ENCODE results near the gene TDRD12. TPM values are rescaled to one million over a fixed set of nuclear protein-coding genes. Genes with fewer than 3 reads are reported as not detected.

TDRD12 gene
- total RNA-seq, 4 donors from 2014 or later, result 0.48 TPM; not detected in 3

GRCh38 chr19:32872391-32872790 is 152.8 kb downstream of the TDRD12 start:
- Histone ChIP-seq H3K4me3 (no peak overlapping the region), H3K27ac (no peak overlapping the region), H3K9me3 (no peaks in the 10 kb centered on the region), H3K4me1 (peaks cover 0 to 29% (median 10%) of the 10 kb centered on the region in 4 donors), H3K36me3 (no peaks in the 10 kb centered on the region), H3K27me3 (peaks cover 8% of the 10 kb centered on the region)
- intact Hi-C loops (cut with DNase I; ENCODE audit: low total_unique reads) (no loop called here), in situ Hi-C loops (cut with MboI; ENCODE audit: low pct_ligation_motif_present in 1 of 4, low pct_unique_long_range_greater_than_20kb in 1 of 4, low sequenced_read_pairs in 3 of 4) (no loop called here)
- no peak for DNase-seq
- 60 to 66% methylated on average over 2 to 3 of the region's 3 CpGs for WGBS, 2 donors (ENCODE audit: low coverage in 1 of 2)
- TF ChIP-seq EP300 (IDR thresholded peaks at IDR 0.05; ENCODE audit: low read depth), result no peak

GRCh38 chr19:32873247-32873959 is 153.8 kb downstream of the TDRD12 start:
- WGBS, 2 donors (ENCODE audit: low coverage in 1 of 2), result 56 to 59% methylated on average over 16 to 18 of the region's 18 CpGs
- Histone ChIP-seq H3K9me3 (no peaks in the 10 kb centered on the region), H3K27ac (no peak overlapping the region), H3K4me3 (no peak overlapping the region), H3K4me1 (peaks cover 0 to 31% (median 10%) of the 10 kb centered on the region in 4 donors), H3K36me3 (no peaks in the 10 kb centered on the region), H3K27me3 (peaks cover 8% of the 10 kb centered on the region)
- no peak for TF ChIP-seq POLR2A (IDR thresholded peaks at IDR 0.05)
- in situ Hi-C loops (cut with MboI; ENCODE audit: low pct_ligation_motif_present in 1 of 4, low pct_unique_long_range_greater_than_20kb in 1 of 4, low sequenced_read_pairs in 3 of 4) (no loop called here), intact Hi-C loops (cut with DNase I; ENCODE audit: low total_unique reads) (no loop called here)
- DNase-seq, result no peak

GRCh38 chr19:32874605-32875004 is 155.0 kb downstream of the TDRD12 start:
- H3K4me1 ChIP-seq, result peaks cover 0 to 31% (median 10%) of the 10 kb centered on the region in 4 donors
- no peak overlapping the region for H3K4me3 ChIP-seq
- in situ Hi-C loops (cut with MboI; ENCODE audit: low pct_ligation_motif_present in 1 of 4, low pct_unique_long_range_greater_than_20kb in 1 of 4, low sequenced_read_pairs in 3 of 4) (no loop called here), intact Hi-C loops (cut with DNase I; ENCODE audit: low total_unique reads) (no loop called here)
- H3K27ac ChIP-seq, result no peak overlapping the region
- H3K9me3 ChIP-seq, result no peaks in the 10 kb centered on the region
- DNase-seq, result no peak
- TF ChIP-seq CTCF (IDR thresholded peaks at IDR 0.05) (no peak), POLR2A (IDR thresholded peaks at IDR 0.05) (no peak), EP300 (IDR thresholded peaks at IDR 0.05; ENCODE audit: low read depth) (no peak), POLR2AphosphoS5 (IDR thresholded peaks at IDR 0.05) (no peak)
- H3K36me3 ChIP-seq, result no peaks in the 10 kb centered on the region
- H3K27me3 ChIP-seq, result peaks cover 8% of the 10 kb centered on the region
- WGBS, 2 donors (ENCODE audit: low coverage in 1 of 2), result 79% methylated on average over 9 of the region's 9 CpGs; no CpG with 5 or more reads in 1 of the 2 donors

- H3K36me3 ChIP-seq, result no peaks in the 10 kb centered on the region
- TF ChIP-seq EP300 (IDR thresholded peaks at IDR 0.05; ENCODE audit: low read depth), result no peak
- no peak overlapping the region for H3K27ac ChIP-seq
- intact Hi-C loops (cut with DNase I; ENCODE audit: low total_unique reads), result no loop called here
- no peak for DNase-seq
- H3K27me3 ChIP-seq, result peaks cover 8% of the 10 kb centered on the region
- H3K4me3 ChIP-seq, result no peak overlapping the region
- H3K4me1 ChIP-seq, result peaks cover 0 to 31% (median 10%) of the 10 kb centered on the region in 4 donors
- no peaks in the 10 kb centered on the region for H3K9me3 ChIP-seq
- WGBS, 2 donors (ENCODE audit: low coverage in 1 of 2), result 78% methylated on average over 7 of the region's 7 CpGs; no CpG with 5 or more reads in 1 of the 2 donors
- in situ Hi-C loops (cut with MboI; ENCODE audit: low pct_ligation_motif_present in 1 of 4, low pct_unique_long_range_greater_than_20kb in 1 of 4, low sequenced_read_pairs in 3 of 4), result no loop called here
These were observed 155.9 kb downstream of the TDRD12 start for GRCh38 chr19:32875428-32875827.

- H3K36me3 ChIP-seq, result no peaks in the 10 kb centered on the region
- TF ChIP-seq EP300 (IDR thresholded peaks at IDR 0.05; ENCODE audit: low read depth), result no peak
- peak in 2 of 5 experiments; percentile 14 to 40 for TF ChIP-seq CTCF (IDR thresholded peaks at IDR 0.05)
- no peak overlapping the region for H3K27ac ChIP-seq
- no peaks in the 10 kb centered on the region for H3K9me3 ChIP-seq
- peaks cover 0 to 31% (median 10%) of the 10 kb centered on the region in 4 donors for H3K4me1 ChIP-seq
- peaks cover 2% of the 10 kb centered on the region for H3K27me3 ChIP-seq
- intact Hi-C loops (cut with DNase I; ENCODE audit: low total_unique reads), result no loop called here
- no peak overlapping the region for H3K4me3 ChIP-seq
- whole genome bisulfite sequencing, 2 donors (ENCODE audit: low coverage in 1 of 2), result 80 to 100% methylated on average over 2 to 9 of the region's 9 CpGs
- in situ Hi-C loops (cut with MboI; ENCODE audit: low pct_ligation_motif_present in 1 of 4, low pct_unique_long_range_greater_than_20kb in 1 of 4, low sequenced_read_pairs in 3 of 4), result no loop called here
- DNase-seq, result no peak
These were observed 156.8 kb downstream of the TDRD12 start for GRCh38 chr19:32876236-32876918.
